ENCODE data around the gene SBNO2. TPM values are rescaled to one million over a fixed set of nuclear protein-coding genes. Genes with fewer than 3 reads are reported as not detected.

SBNO2 gene
- total and polyA plus RNA-seq, 9 of the 15 experiments (the other 6 are each of a cell fraction or from before 2014, with no cell fraction given), result 0.01 to 46.2 (median 6.7) TPM

DNA sequence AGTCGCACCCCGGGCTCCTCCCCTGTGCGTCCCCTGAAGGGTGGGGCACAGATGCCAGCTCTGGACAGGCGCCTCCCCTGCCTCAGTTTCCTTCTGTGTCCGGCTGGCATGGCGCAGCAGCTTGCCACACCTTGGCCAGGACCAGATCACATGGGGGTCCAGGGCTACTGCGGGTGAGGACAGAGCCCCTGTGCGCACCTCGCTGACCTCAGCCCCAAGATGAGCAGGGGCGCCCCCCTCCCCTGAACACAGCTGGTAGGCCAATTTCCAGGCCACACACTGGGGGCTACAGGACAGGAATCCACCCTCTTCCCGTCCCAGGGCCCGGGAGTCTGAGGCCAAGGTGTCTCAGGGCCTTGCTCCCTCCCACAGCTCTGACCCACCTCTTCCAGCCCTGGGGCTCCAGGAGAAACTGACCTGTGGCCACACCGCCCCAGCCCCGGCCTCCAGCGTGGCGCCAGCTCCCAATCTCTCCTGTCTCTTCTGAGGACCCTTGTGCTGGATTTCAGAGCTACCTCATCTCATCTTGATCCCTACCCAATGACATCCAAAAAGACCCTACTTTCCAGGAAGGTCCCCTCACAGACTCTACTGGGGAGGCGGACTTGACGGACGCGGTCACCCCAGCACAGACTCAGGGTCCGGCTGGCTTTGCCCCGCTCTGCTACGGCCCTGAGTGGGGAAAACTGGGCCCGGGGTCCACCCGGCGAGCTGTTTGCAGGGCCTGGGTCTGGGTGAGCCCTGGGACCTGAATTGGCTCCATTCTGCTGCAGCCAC lies 28.2 kb downstream of the SBNO2 start (continued):
- TF ChIP-seq ELF1 (tag; IDR thresholded peaks at IDR 0.05), result no peak

- Histone ChIP-seq H3K36me3 (ENCODE audit: control insufficient read depth, insufficient read depth, low read length) (peaks cover 29% of the 10 kb centered on the region; the same call in 2 of the 3 replicates), H4K20me1 (replicated peaks; ENCODE audit: control insufficient read depth, insufficient read depth, low read length) (no peaks in the 10 kb centered on the region), H3K79me2 (ENCODE audit: control insufficient read depth, insufficient read depth, low read length) (no peaks in the 10 kb centered on the region), H3K4me3 (no peak overlapping the region), H3K9ac (ENCODE audit: insufficient read depth in 1 of 2, low read depth in 2 of 2, low read length in 2 of 2) (no peak overlapping the region), H3K4me1 (replicated peaks in 1 of 2; ENCODE audit: control insufficient read depth in 2 of 2, insufficient read depth in 2 of 2, low read length in 2 of 2) (peaks cover 0 to 56% of the 10 kb centered on the region in 2 experiments; a peak in 2 of 5 replicates), H3K27ac (ENCODE audit: extremely low read depth, low read depth, low read length) (no peak overlapping the region), H3K9me1 (ENCODE audit: control insufficient read depth, insufficient read depth, low read length) (no peaks in the 10 kb centered on the region), H3K27me3 (ENCODE audit: control insufficient read depth in 2 of 2, insufficient read depth in 2 of 2, low read length in 2 of 2) (no peaks in the 10 kb centered on the region), H3K4me2 (ENCODE audit: insufficient read depth, low read length) (no peak overlapping the region), H2AFZ (ENCODE audit: low read depth, low read length) (no peak overlapping the region), H3K9me3 (replicated peaks; ENCODE audit: control insufficient read depth, insufficient read depth, low read depth, low read length) (no peaks in the 10 kb centered on the region)
- no CpG with 5 or more reads among the region's 1 CpG for WGBS (ENCODE audit: insufficient coverage, low coverage, missing lambda C conversion rate)
- DNase-seq (ENCODE audit: extremely low read depth in 1 of 4, low spot score in 3 of 4) (no peak), ATAC-seq (no peak), FAIRE-seq (no peak)
- in situ Hi-C loops (cut with MboI) (no loop called here), intact Hi-C loops (cut with micrococcal nuclease) (no loop called here)
- TF ChIP-seq CBX1 (IDR thresholded peaks at IDR 0.05; ENCODE audit: low read depth), result no peak
- TF ChIP-seq BCOR (IDR thresholded peaks at IDR 0.05), result peak; percentile 55; the same call in 1 of the 2 replicates
- 0 out of 4 replicates have a peak, but pooled peaks of 1 of the 2 experiments have one; percentile 13 for TF ChIP-seq HDAC1 (IDR thresholded peaks at IDR 0.05)
- no TSS peak for BruUV-seq (replicated peaks)
- CTCF ChIA-PET (ENCODE audit: low intra/inter-chr PET ratio), result no interaction called here
- POLR2A ChIA-PET, result no interaction called here
Observed at GRCh38 chr19:1144741-1145140, 29.3 kb downstream of the SBNO2 start.
